Activated CD8-positive, alpha-beta T cell treated with anti-CD3 and anti-CD28 coated beads, Interleukin-2, amount 10 ng/mL, durations not matched to agents 7 days and 5 days (primary cell): ENCODE measurements around the gene ADAP1. TPM values are rescaled to one million over a fixed set of nuclear protein-coding genes. Genes with fewer than 3 reads are reported as not detected.

Experiments
- ATAC-seq: fragments of 150-1000 bp; cut with Tn5 transposase; one replicate; pipeline ENCODE4 v1.10.0; 2021; ENCODE audit warnings: moderate library complexity
- CTCF ChIA-PET: fragments of 350-600 bp; sonication (Branson Sonifier 250); formaldehyde crosslinking; loops from one replicate; lab custom pipeline; 2021; ENCODE audit warnings: antibody characterized with exemption; lab: Charles Lee
- POLR2A ChIA-PET: fragments of 350-600 bp; sonication (Branson Sonifier 250); formaldehyde crosslinking; loops from one replicate; lab custom pipeline; 2021; ENCODE audit warnings: antibody characterized with exemption; lab: Charles Lee
- DNase-seq: peaks from one replicate; pipeline ENCODE4 v3.0.0-alpha.2; 2020
- H3K27ac Mint-ChIP-seq: one replicate; pipeline ENCODE4 v1.8.0; 2021; ENCODE audit warnings: mild to moderate bottlenecking, mixed read lengths
- H3K27me3 Mint-ChIP-seq: one replicate; pipeline ENCODE4 v1.8.0; 2021; ENCODE audit warnings: low read depth, mixed read lengths
- H3K36me3 Mint-ChIP-seq: one replicate; pipeline ENCODE4 v1.8.0; 2021; ENCODE audit warnings: low read depth, mixed read lengths
- H3K4me1 Mint-ChIP-seq: one replicate; pipeline ENCODE4 v1.8.0; 2021; ENCODE audit warnings: low read depth, mixed read lengths
- H3K4me3 Mint-ChIP-seq: one replicate; pipeline ENCODE4 v1.8.0; 2021; ENCODE audit warnings: mild to moderate bottlenecking, mixed read lengths
- H3K9me3 Mint-ChIP-seq: one replicate; pipeline ENCODE4 v1.8.0; 2022; ENCODE audit warnings: mixed read lengths; ENCODE audit not compliant: insufficient read depth
- total RNA-seq, 2 experiments: library from RNA; stranded (reverse); gene quantifications; one replicate each; pipeline ENCODE4 v1.2.3, GENCODE V29; 2021

ADAP1 gene
- total RNA-seq, 2 experiments from 2014 or later, result 24.2 to 28.6 TPM

GRCh38 chr7:978416-979091 lies 24.1 kb upstream of the ADAP1 start:
- peaks cover 3% of the 10 kb centered on the region for H3K36me3 Mint-ChIP-seq
- ATAC-seq (no peak), DNase-seq (no peak)
- H3K4me1 Mint-ChIP-seq, result peaks cover 3% of the 10 kb centered on the region
- H3K4me3 Mint-ChIP-seq, result no peak overlapping the region
- no peaks in the 10 kb centered on the region for H3K27me3 Mint-ChIP-seq
- no peak overlapping the region for H3K27ac Mint-ChIP-seq
- ChIA-PET POLR2A (interaction anchor here (0.7 to 1.1 kb wide), 2 partner anchors 12 to 103 kb away, joined by 3 read pairs; partner anchors contain the start of gene GET4), CTCF (interaction anchor here (1.3 to 2.1 kb wide), 2 partner anchors 15 to 87 kb away, joined by 6 to 11 read pairs; no protein-coding TSS in a partner anchor)
- no peaks in the 10 kb centered on the region for H3K9me3 Mint-ChIP-seq

- H3K27me3 Mint-ChIP-seq, result no peaks in the 10 kb centered on the region
- no peak overlapping the region for H3K27ac Mint-ChIP-seq
- DNase-seq, result no peak
- H3K4me1 Mint-ChIP-seq, result peaks cover 9% of the 10 kb centered on the region
- H3K36me3 Mint-ChIP-seq, result peaks cover 9% of the 10 kb centered on the region
- ATAC-seq, result no peak
- ChIA-PET CTCF (interaction anchor here (1.3 to 2.1 kb wide), 2 partner anchors 15 to 88 kb away, joined by 6 to 11 read pairs; no protein-coding TSS in a partner anchor), POLR2A (no interaction called here)
- no peak overlapping the region for H3K4me3 Mint-ChIP-seq
- no peaks in the 10 kb centered on the region for H3K9me3 Mint-ChIP-seq
Measured at GRCh38 chr7:978049-978346, 23.5 kb upstream of the ADAP1 start.

- DNase-seq, result no peak
- no peaks in the 10 kb centered on the region for H3K27me3 Mint-ChIP-seq
- CTCF ChIA-PET, result interaction anchor here (1.3 to 2.1 kb wide), 2 partner anchors 16 to 88 kb away, joined by 6 to 11 read pairs; no protein-coding TSS in a partner anchor
- H3K27ac Mint-ChIP-seq, result no peak overlapping the region
- no peak for ATAC-seq
- H3K9me3 Mint-ChIP-seq, result no peaks in the 10 kb centered on the region
- H3K4me1 Mint-ChIP-seq, result peaks cover 14% of the 10 kb centered on the region
- POLR2A ChIA-PET, result interaction anchor here (0.7 kb wide), 1 partner anchor 487 kb away, joined by 3 read pairs; no protein-coding TSS in a partner anchor
- H3K36me3 Mint-ChIP-seq, result peaks cover 13% of the 10 kb centered on the region
- H3K4me3 Mint-ChIP-seq, result no peak overlapping the region
Measured at GRCh38 chr7:977326-978048, 23.0 kb upstream of the ADAP1 start.

GRCh38 chr7:976901-977325 lies 22.4 kb upstream of the ADAP1 start:
- no peak overlapping the region for H3K27ac Mint-ChIP-seq
- no peak overlapping the region for H3K4me3 Mint-ChIP-seq
- ATAC-seq (no peak), DNase-seq (no peak)
- ChIA-PET POLR2A (interaction anchor here (0.7 to 0.8 kb wide), 3 partner anchors 359 to 1108 kb away, joined by 3 read pairs; no protein-coding TSS in a partner anchor), CTCF (interaction anchor here (0.7 to 0.8 kb wide), 2 partner anchors 16 to 193 kb away, joined by 3 read pairs; no protein-coding TSS in a partner anchor)
- peaks cover 20% of the 10 kb centered on the region for H3K4me1 Mint-ChIP-seq
- H3K36me3 Mint-ChIP-seq, result peaks cover 18% of the 10 kb centered on the region
- H3K27me3 Mint-ChIP-seq, result no peaks in the 10 kb centered on the region
- H3K9me3 Mint-ChIP-seq, result no peaks in the 10 kb centered on the region

GRCh38 chr7:975702-976473 lies 21.4 kb upstream of the ADAP1 start:
- Mint-ChIP-seq H3K4me1 (peaks cover 26% of the 10 kb centered on the region), H3K9me3 (no peaks in the 10 kb centered on the region), H3K36me3 (peaks cover 25% of the 10 kb centered on the region), H3K27me3 (no peaks in the 10 kb centered on the region), H3K27ac (no peak overlapping the region), H3K4me3 (peak overlapping the region; percentile 93)
- POLR2A ChIA-PET, result interaction anchor here (0.8 to 3.1 kb wide), 14 partner anchors 9 to 1378 kb away, joined by 3 to 23 read pairs (median 4); partner anchors contain the start of gene GET4
- ATAC-seq, result no peak
- no peak for DNase-seq
- CTCF ChIA-PET, result interaction anchor here (0.8 to 4.7 kb wide), 6 partner anchors 17 to 200 kb away, joined by 3 to 28 read pairs (median 4); no protein-coding TSS in a partner anchor

GRCh38 chr7:974820-975681 lies 20.6 kb upstream of the ADAP1 start, which contains the start of gene COX19:
TSS of gene COX19 (minus strand) at chr7:975549. CDS start at chr7:975509, 40 bp downstream.
- POLR2A ChIA-PET, result interaction anchor here (0.6 to 3.1 kb wide), 19 partner anchors 9 to 1379 kb away, joined by 3 to 23 read pairs (median 4); partner anchors contain the start of gene GET4
- peak within 1 kb of the TSS; percentile 92 for H3K27ac Mint-ChIP-seq
- H3K36me3 Mint-ChIP-seq, result peaks cover 28% of the 10 kb centered on the region
- no peaks in the 10 kb centered on the region for H3K9me3 Mint-ChIP-seq
- H3K4me3 Mint-ChIP-seq, result peak within 1 kb of the TSS; percentile 93
- DNase-seq (peak; percentile 92), ATAC-seq (peak; percentile 91)
- CTCF ChIA-PET, result interaction anchor here (0.9 to 4.7 kb wide), 7 partner anchors 18 to 201 kb away, joined by 3 to 28 read pairs (median 4); no protein-coding TSS in a partner anchor
- H3K4me1 Mint-ChIP-seq, result peaks cover 28% of the 10 kb centered on the region
- no peaks in the 10 kb centered on the region for H3K27me3 Mint-ChIP-seq

- DNase-seq, result no peak
- ChIA-PET POLR2A (interaction anchor here (0.6 to 3.1 kb wide), 10 partner anchors 8 to 1380 kb away, joined by 3 to 23 read pairs (median 4); no protein-coding TSS in a partner anchor), CTCF (interaction anchor here (1.4 to 4.7 kb wide), 3 partner anchors 19 to 202 kb away, joined by 5 to 28 read pairs (median 11); no protein-coding TSS in a partner anchor)
- H3K4me1 Mint-ChIP-seq, result peaks cover 28% of the 10 kb centered on the region
- peak overlapping the region; percentile 92 for H3K27ac Mint-ChIP-seq
- no peaks in the 10 kb centered on the region for H3K27me3 Mint-ChIP-seq
- H3K9me3 Mint-ChIP-seq, result no peaks in the 10 kb centered on the region
- H3K4me3 Mint-ChIP-seq, result peak overlapping the region; percentile 93
- peaks cover 33% of the 10 kb centered on the region for H3K36me3 Mint-ChIP-seq
- ATAC-seq, result no peak
Measured at GRCh38 chr7:974172-974571, 19.7 kb upstream of the ADAP1 start.

GRCh38 chr7:973312-973711 lies 18.8 kb upstream of the ADAP1 start:
- Mint-ChIP-seq H3K4me1 (peaks cover 28% of the 10 kb centered on the region), H3K9me3 (no peaks in the 10 kb centered on the region), H3K36me3 (peaks cover 39% of the 10 kb centered on the region), H3K27ac (peak overlapping the region; percentile 25), H3K27me3 (no peaks in the 10 kb centered on the region), H3K4me3 (peak overlapping the region; percentile 56)
- no peak for ATAC-seq
- ChIA-PET CTCF (interaction anchor here (4.7 kb wide), 1 partner anchor 20 kb away, joined by 28 read pairs; no protein-coding TSS in a partner anchor), POLR2A (interaction anchor here (3.1 kb wide), 1 partner anchor 50 kb away, joined by 23 read pairs; no protein-coding TSS in a partner anchor)
- DNase-seq, result no peak

- H3K27ac Mint-ChIP-seq, result peak overlapping the region; percentile 25
- H3K9me3 Mint-ChIP-seq, result no peaks in the 10 kb centered on the region
- ChIA-PET POLR2A (interaction anchor here (3.1 kb wide), 1 partner anchor 50 kb away, joined by 23 read pairs; no protein-coding TSS in a partner anchor), CTCF (interaction anchor here (0.9 to 4.7 kb wide), 2 partner anchors 20 to 93 kb away, joined by 5 to 28 read pairs; no protein-coding TSS in a partner anchor)
- DNase-seq, result no peak
- ATAC-seq, result no peak
- no peaks in the 10 kb centered on the region for H3K27me3 Mint-ChIP-seq
- H3K36me3 Mint-ChIP-seq, result peaks cover 44% of the 10 kb centered on the region
- peak overlapping the region; percentile 56 for H3K4me3 Mint-ChIP-seq
- peaks cover 30% of the 10 kb centered on the region for H3K4me1 Mint-ChIP-seq
Measured at GRCh38 chr7:972676-973309, 18.3 kb upstream of the ADAP1 start.
